NCI-H146 (cell line): ENCODE measurements around the gene PAPOLA.
"Not testable (repeated sequence)": the region's sequence is repeated elsewhere in the genome, so short reads cannot be mapped to it uniquely, and the experiment has no call there.

Experiments used
- DNase-seq: peaks from one replicate; lab custom pipeline; 2025; lab: John Stamatoyannopoulos, UW

Gene PAPOLA

DNA sequence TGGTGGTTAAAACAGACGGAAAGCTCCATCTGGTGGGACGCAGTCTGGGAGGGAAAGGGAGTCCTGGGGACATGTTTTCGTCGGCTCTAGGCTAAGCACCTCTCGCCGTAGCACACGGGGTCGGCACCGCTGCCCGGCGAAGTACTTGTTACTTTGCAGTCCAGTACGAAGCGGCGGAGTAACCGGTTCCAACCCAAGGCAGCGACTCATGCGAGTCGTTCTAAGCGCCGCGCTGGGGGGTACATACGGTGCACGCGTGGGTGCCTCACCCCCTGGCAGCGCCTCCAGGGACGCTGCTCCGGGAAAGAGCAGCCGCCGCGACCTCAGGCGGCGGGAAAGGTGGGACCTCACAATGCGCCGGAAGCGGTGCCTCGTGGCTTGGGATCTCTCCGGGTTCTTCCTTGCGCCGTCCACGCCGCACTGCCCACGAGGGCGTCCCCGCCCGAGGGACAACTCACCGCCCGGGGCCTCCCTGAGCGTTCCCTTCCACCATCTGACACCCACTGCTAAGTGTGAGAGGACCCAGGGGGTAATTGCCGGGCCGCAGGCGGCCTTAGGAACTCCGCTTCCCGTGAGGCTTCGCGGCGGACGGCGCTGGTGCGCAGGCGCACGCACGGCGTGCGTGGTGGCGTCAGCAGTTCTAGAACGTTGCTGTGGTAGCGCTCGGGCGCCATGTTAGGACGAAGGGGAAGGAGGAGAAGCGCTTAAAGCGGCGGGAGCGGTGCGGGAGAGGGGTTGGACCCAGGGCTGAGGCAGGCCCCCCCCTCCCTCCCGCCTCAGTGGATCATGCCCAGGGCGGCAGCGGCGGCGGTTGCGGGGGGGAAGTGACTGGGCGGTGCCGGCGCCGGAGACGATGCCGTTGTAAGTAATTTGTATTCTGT is at the start of gene PAPOLA:
Gene PAPOLA (plus strand): TSS at position 643 of the 881 bp plus-strand sequence. CDS start 211 bp downstream, at position 854.
- peak; percentile 90 for DNase-seq

GRCh38 chr14:96452684-96453083 is 49.5 kb upstream of the PAPOLA start:
- DNase-seq: peak; percentile 2

GRCh38 chr14:96455588-96455987 is 46.6 kb upstream of the PAPOLA start:
- no peak for DNase-seq

GRCh38 chr14:96459851-96460250 is 42.3 kb upstream of the PAPOLA start:
- DNase-seq: no peak

DNA sequence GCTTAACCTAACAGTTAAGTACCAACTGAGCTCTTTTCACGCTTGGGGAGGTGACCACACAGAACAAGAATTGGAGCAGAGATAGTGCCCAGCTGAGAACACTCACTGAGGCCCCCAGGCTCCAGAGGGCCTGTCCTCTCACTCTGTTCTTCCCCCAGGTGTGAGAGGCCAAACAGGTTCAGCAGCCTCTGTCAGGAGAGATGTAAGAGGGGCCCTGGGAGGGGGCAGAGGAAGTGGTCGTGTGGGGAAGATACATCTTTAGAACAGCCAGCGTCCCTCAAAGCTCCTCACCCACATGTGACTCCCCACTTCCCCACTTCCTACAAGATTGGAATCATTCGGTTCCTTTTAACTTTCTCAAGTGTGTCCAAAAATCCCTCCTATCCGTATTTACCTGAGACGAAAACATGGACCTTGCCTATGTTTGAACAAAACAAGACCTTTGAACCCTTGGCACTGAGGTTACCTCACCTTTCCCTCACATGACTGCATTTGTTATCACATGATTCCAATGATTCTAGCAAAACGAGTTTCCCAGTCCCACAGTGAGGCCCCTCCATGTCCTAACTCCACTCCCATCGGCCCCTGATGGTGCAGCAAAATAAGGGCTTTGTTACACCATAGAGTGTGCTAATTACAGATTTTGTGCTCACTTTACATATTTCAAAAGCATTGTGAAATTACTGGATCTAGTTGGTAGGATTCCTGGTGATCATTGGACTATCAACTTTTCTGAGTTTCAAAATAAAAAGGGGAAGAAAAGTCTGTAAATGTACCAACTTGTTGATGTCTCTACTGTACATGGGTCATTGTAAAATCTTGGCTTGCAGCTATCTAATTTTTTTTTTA is 40.0 kb upstream of the PAPOLA start:
- DNase-seq: no peak

DNA sequence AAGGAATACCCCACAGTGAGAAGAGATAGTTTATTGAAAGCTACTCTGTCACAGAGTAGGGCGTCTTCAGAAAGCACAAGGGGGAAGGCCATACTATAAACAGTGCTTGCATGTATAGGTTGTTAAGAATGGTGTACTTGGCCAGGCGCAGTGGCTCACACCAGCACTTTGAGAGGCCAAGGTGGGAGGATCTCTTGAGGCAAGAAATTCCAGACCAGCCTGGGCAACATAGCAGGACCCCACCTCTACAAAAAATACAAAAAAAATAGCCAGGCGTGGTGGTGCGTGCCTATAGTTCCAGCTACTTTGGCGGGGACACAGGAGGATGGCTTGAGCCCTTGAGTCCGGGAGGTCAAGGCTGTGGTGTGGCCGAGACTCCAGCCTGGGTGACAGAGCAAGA is 38.0 kb upstream of the PAPOLA start:
- DNase-seq: no peak

- no peak for DNase-seq
Observed at GRCh38 chr14:96466918-96467317, 35.3 kb upstream of the PAPOLA start.

GRCh38 chr14:96470331-96470730 is 31.9 kb upstream of the PAPOLA start:
- no peak for DNase-seq

DNA sequence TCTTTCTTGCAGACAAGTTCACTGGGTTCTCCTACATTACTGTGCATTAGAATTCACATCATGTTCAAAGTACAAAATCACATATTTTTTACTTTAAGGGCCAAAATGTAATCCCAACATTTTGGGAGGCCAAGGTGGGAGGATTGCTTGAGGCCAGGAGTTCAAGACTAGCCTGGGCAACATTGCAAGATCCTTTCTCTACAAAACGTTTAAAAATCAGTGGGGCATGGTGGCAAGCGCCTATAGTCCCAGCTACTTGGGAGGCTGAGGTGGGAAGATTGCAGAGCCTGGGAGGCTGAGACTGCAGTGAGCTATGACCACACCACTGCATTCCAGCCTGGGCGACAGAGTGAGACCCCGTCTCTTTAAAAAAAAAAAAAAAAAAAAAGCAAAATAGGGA is 31.2 kb upstream of the PAPOLA start:
- not testable (repeated sequence) for DNase-seq

GRCh38 chr14:96478119-96478518 is 24.1 kb upstream of the PAPOLA start:
- no peak for DNase-seq

DNA sequence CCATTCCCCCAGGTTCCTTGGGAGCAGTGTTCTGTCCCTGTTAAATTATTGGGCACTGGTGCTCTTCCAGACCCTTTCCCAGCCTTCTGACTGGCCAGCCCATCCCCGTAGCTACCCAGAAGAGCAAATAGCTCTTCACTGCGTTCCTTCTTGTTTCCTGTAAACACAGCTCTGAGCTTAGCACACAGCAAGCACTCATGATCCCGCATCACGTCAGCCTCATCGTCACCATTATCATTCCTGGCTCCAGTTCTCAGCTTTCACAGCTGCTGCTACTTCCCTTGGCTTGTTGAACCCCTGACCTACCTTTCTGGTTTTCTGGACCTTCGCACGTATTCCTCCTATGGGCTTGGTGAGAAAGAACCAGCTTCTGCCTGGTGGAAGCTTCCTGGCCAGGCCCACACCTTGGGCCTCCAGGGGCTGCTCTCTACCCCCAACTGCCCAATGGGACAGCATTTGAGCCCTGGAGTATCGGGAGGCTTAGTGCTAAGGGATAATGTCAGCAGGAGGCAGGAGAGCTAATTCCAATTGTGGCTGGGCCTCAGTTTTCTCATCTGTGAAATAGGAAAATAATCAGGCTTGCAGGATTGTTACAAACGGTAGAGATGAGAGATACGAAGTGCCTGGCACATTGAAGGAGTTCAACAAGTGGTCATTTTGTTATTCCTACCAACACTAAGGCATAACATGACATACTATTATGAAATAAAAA is 22.6 kb upstream of the PAPOLA start:
- no peak for DNase-seq

DNA sequence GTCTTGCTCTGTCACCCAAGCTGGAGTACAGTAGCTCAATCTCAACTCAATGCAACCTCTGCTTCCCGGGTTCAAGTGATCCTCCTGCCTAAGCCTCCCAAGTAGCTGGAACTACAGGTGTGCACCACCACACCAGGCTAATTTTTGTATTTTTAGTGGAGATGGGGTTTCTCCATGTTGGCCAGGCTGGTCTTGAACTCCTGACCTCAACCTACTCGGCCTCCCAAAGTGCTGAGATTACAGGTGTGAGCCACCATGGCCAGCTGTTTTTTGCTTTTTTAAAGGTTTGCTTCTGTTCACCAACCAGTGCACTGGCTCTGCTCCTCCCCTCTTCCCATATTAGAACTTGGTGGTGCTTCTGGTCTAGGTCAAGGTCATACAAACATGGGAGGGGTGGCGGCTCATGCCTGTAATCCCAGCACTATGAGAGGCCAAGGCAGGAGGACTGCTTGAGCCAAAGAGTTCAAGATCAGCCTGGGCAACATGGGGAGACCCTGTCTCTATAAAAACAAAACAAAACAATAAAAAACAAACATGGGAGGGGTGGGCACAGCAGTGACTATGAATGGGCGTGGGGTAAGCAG is 20.4 kb upstream of the PAPOLA start:
- DNase-seq: no peak

- no peak for DNase-seq
Observed at GRCh38 chr14:96482986-96483385, 19.2 kb upstream of the PAPOLA start.

- DNase-seq: no peak
Observed at GRCh38 chr14:96484399-96484798, 17.8 kb upstream of the PAPOLA start.

GRCh38 chr14:96486705-96487104 is 15.5 kb upstream of the PAPOLA start:
- no peak for DNase-seq

GRCh38 chr14:96489327-96489726 is 12.9 kb upstream of the PAPOLA start:
- no peak for DNase-seq

DNA sequence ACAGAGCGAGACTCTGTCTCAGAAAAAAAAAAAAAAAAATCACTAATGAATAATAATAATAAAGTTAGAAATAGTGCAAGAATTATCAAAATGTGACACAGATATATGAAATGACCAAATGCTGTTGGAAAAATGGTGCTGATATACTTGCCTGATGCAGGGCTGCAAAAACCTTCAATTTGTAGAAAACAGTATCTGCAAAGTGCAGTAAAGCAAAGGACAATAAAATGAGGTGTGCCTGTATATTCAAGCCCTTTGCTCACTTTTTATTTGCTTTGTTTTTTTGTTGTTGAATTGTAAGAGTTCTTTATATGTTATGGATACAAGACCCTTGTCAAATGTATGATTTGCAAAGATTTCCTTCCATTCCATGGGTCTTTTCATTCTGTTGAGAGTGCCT is 9.0 kb upstream of the PAPOLA start:
- DNase-seq: no peak

DNA sequence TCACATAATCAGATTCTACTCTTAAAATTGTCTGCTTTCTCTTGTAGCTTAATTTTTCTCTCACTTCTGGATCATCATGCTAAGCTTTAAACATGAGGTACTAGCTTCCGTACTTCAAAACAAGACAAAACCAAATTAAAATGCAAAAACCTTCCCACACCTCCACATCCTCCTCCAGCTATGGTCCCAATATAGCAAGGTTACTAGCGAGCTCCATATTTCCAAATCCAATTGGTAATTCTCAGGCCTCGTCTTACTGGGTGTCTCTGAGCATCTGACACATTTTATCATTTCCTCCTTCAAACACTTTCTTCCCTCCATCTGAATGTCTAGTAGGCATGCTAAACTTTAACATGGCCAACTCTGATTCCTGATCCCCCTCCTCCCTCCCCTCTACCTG is 7.9 kb upstream of the PAPOLA start:
- DNase-seq: no peak

GRCh38 chr14:96497087-96497486 is 5.1 kb upstream of the PAPOLA start:
- DNase-seq: no peak

DNA sequence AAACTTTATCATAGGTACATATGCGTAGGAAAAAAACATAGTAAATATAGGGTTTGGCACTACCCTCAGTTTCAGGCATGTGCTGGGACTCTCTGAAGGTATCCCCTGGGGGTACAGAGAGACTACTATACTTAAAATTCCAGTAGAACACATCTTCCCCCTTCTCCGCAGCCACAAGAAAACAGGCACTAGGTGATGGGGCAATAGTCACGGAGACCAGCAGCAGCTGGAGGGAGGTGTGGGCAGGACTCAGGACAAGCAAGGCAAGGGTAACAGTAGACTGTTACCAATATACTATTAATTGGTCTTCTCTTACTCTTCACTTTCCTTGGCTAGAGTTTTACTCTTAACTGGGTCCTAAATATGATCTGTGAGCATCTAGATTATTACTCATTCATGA is 4.6 kb upstream of the PAPOLA start:
- no peak for DNase-seq

GRCh38 chr14:96501217-96501739 is 904 bp upstream of the PAPOLA start:
- DNase-seq: no peak
